PC-9 (cell line): ENCODE results near the gene FOLR2.

ENCODE experiments used
- CTCF ChIP-seq: fragments of 200-600 bp; sonication (generic); conservative IDR thresholded peaks from 2 replicates; pipeline ENCODE4 v1.6.1; 2017; ENCODE audit warnings: mixed run types, antibody characterized with exemption, mild to moderate bottlenecking, moderate library complexity
- EZH2 ChIP-seq: fragments of 200-600 bp; sonication (generic); IDR thresholded peaks from 2 replicates; pipeline ENCODE4 v1.8.0; 2017; ENCODE audit warnings: antibody characterized with exemption, low read depth

- no peak for TF ChIP-seq CTCF
- no peak for TF ChIP-seq EZH2
Measured at GRCh38 chr11:72239849-72240460, 23.4 kb downstream of the FOLR2 start.
